Measurements from ENCODE around the gene HLA-DRB1. TPM values are rescaled to one million over a fixed set of nuclear protein-coding genes. Genes with fewer than 3 reads are reported as not detected.
A peak's percentile ranks its signal among the peaks of the same experiment; 100 is the strongest.
"Not testable (repeated sequence)": the region's sequence is repeated elsewhere in the genome, so short reads cannot be mapped to it uniquely, and the experiment has no call there.

Gene HLA-DRB1
- total RNA-seq, 2 experiments from 2014 or later = 51.4 to 55.9 TPM

- no peak for DNase-seq
- Mint-ChIP-seq H3K36me3 (ENCODE audit: low read depth) (no peaks in the 10 kb centered on the region), H3K4me1 (peaks cover 24% of the 10 kb centered on the region), H3K27ac (peak overlapping the region; percentile 59), H3K27me3 (peaks cover 4% of the 10 kb centered on the region), H3K4me3 (no peak overlapping the region), H3K9me3 (no peaks in the 10 kb centered on the region)
- ChIA-PET CTCF (no interaction called here), POLR2A (no interaction called here)
These were observed 17.8 kb upstream of the HLA-DRB1 start for GRCh38 chr6:32607263-32607987.

DNA sequence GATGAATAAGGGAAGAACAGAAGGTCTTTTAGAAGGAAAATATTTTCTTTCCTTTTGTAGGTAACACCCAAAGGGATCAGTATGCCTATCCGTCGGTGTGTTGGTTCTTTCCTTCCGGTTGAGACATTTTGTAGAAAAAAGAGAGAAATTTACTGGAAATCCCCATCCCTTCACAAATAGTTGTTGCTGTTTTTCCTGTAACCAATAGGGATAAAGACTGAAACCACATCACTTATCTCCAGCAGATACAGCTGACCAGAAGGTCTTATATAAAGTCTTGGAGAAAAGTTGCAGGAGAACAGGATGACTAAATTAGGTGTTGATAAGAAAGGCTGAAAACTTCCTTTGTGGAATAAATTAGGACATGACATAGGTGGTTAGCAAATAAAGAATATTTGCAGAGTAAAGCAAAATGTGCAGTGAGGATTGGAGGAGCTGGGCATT lies 14.8 kb upstream of the HLA-DRB1 start:
- POLR2A ChIA-PET = no interaction called here
- peaks cover 7% of the 10 kb centered on the region for H3K27me3 Mint-ChIP-seq
- H3K4me3 Mint-ChIP-seq = no peak overlapping the region

DNA sequence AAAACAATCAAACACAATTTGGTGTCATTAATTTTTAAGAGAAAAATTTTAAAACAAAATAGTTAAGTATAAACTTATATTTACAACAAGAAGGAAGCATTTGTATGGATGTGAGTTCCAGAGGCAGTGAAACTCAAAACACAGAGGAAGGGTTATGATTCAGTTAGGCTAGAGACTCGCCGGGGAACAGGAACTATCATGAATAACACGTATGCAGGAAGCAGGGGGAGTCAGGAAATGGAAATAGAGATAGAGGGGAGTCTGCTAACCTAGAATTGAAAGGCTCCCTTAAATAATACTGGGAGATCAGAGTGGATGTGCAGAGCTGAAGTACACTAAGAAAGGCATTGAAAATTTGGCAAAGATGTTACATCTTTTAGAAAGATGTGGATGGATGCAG lies 14.2 kb upstream of the HLA-DRB1 start:
- Mint-ChIP-seq H3K27me3 (peaks cover 8% of the 10 kb centered on the region), H3K36me3 (ENCODE audit: low read depth) (peaks cover 2% of the 10 kb centered on the region), H3K9me3 (peaks cover 7% of the 10 kb centered on the region), H3K27ac (peak overlapping the region; percentile 70), H3K4me1 (peaks cover 22% of the 10 kb centered on the region), H3K4me3 (no peak overlapping the region)
- ChIA-PET CTCF (no interaction called here), POLR2A (interaction anchor here (0.6 kb wide), 1 partner anchor 14 kb away, joined by 3 read pairs; the partner anchor contains the start of gene HLA-DRB1)
- no peak for DNase-seq

More for the DNA sequence above, 14.8 kb upstream of the HLA-DRB1 start:
- H3K9me3 Mint-ChIP-seq = peaks cover 4% of the 10 kb centered on the region
- CTCF ChIA-PET = no interaction called here
- H3K4me1 Mint-ChIP-seq = peaks cover 22% of the 10 kb centered on the region
- H3K27ac Mint-ChIP-seq = peak overlapping the region; percentile 70
- no peak for DNase-seq
- no peaks in the 10 kb centered on the region for H3K36me3 Mint-ChIP-seq (ENCODE audit: low read depth)

DNA sequence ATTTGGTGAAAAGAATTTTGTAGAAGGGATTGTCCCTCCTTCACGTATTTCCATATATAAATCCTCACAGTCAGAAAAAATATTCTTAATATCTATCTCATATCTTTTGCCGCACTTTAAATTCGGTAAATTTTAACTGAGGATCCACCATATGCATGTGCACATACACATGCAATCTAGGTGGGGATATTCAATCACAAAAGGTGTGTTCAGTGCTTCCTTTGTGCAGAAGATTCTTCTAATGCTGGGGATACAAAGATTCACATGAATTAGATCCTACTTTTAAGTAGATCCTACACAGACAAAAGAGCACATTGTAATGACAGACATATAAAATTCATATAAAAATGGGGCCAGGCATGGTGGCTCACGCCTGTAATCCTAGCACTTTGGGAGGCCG lies 13.6 kb upstream of the HLA-DRB1 start:
- POLR2A ChIA-PET = no interaction called here
- peaks cover 7% of the 10 kb centered on the region for H3K27me3 Mint-ChIP-seq
- H3K36me3 Mint-ChIP-seq (ENCODE audit: low read depth) = peaks cover 2% of the 10 kb centered on the region
- H3K4me1 Mint-ChIP-seq = peaks cover 21% of the 10 kb centered on the region
- no peak for DNase-seq
- H3K4me3 Mint-ChIP-seq = no peak overlapping the region
- H3K9me3 Mint-ChIP-seq = peaks cover 12% of the 10 kb centered on the region
- no peak overlapping the region for H3K27ac Mint-ChIP-seq
- CTCF ChIA-PET = interaction anchor here (1.2 kb wide), 1 partner anchor 13 kb away, joined by 3 read pairs; no protein-coding TSS in a partner anchor

- H3K36me3 Mint-ChIP-seq (ENCODE audit: low read depth) = peaks cover 2% of the 10 kb centered on the region
- DNase-seq = no peak
- no peak overlapping the region for H3K4me3 Mint-ChIP-seq
- POLR2A ChIA-PET = no interaction called here
- CTCF ChIA-PET = interaction anchor here (1.2 kb wide), 1 partner anchor 14 kb away, joined by 3 read pairs; no protein-coding TSS in a partner anchor
- peaks cover 7% of the 10 kb centered on the region for H3K27me3 Mint-ChIP-seq
- peaks cover 21% of the 10 kb centered on the region for H3K4me1 Mint-ChIP-seq
- peaks cover 12% of the 10 kb centered on the region for H3K9me3 Mint-ChIP-seq
- H3K27ac Mint-ChIP-seq = no peak overlapping the region
These were observed 12.7 kb upstream of the HLA-DRB1 start for GRCh38 chr6:32602383-32602782.

GRCh38 chr6:32597024-32597423 lies 7.4 kb upstream of the HLA-DRB1 start:
- peaks cover 2% of the 10 kb centered on the region for H3K36me3 Mint-ChIP-seq (ENCODE audit: low read depth)
- ChIA-PET CTCF (interaction anchor here (0.9 kb wide), 1 partner anchor 19 kb away, joined by 3 read pairs; no protein-coding TSS in a partner anchor), POLR2A (no interaction called here)
- no peak overlapping the region for H3K27ac Mint-ChIP-seq
- no peak overlapping the region for H3K4me3 Mint-ChIP-seq
- DNase-seq = no peak
- H3K9me3 Mint-ChIP-seq = peaks cover 12% of the 10 kb centered on the region
- H3K27me3 Mint-ChIP-seq = peaks cover 12% of the 10 kb centered on the region
- peaks cover 4% of the 10 kb centered on the region for H3K4me1 Mint-ChIP-seq

DNA sequence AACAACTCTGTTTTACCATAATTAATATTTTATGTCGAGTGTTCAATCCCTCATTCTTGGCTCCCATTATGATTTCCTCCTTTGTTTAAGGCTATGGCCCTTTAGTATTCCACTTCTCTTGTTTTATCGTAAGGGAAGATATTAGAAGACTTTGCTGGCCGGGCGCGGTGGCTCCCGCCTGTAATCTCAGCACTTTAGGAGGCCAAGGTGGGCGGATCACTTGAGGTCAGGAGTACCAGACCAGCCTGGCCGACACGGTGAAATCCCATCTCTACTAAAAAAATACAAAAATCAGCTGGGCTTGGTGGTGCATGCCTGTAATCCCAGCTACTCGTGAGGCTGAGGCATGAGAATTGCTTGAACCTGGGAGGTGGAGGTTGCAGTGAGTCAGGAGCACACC lies 1.1 kb upstream of the HLA-DRB1 start:
- Mint-ChIP-seq H3K4me1 (peaks cover 17% of the 10 kb centered on the region), H3K27me3 (peaks cover 20% of the 10 kb centered on the region)
- H3K4me3 Mint-ChIP-seq; H3K9me3 Mint-ChIP-seq; H3K36me3 Mint-ChIP-seq (ENCODE audit: low read depth); H3K27ac Mint-ChIP-seq; POLR2A ChIA-PET; CTCF ChIA-PET; DNase-seq: not testable (repeated sequence)

- H3K27ac Mint-ChIP-seq = no peak overlapping the region
- CTCF ChIA-PET = no interaction called here
- POLR2A ChIA-PET = no interaction called here
These were observed 1.5 kb downstream of the HLA-DRB1 start for GRCh38 chr6:32588156-32588555.

DNA sequence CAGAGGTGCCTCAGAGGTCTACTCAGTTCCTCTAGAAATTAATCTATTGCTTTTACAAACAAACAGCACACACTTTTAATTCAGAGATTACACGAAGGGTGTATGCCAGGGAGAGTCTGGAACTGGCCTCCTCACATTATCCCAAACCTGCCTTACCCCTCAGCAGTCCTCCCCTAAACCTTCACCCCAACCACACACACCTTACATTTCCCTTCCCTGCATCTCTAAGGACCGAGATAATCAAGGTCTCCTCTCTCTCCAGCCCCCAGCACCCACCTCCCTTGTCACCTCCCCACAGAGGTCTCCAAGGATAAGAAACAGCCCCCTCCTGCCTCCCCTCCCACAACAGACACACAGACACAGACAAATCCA lies 6.1 kb downstream of the HLA-DRB1 start:
- H3K4me1 Mint-ChIP-seq = peaks cover 36% of the 10 kb centered on the region
- peak overlapping the region; percentile 77 for H3K4me3 Mint-ChIP-seq
- H3K9me3 Mint-ChIP-seq = no peaks in the 10 kb centered on the region
- POLR2A ChIA-PET = no interaction called here
- peak overlapping the region; percentile 81 for H3K27ac Mint-ChIP-seq
- H3K27me3 Mint-ChIP-seq = peaks cover 12% of the 10 kb centered on the region
- CTCF ChIA-PET = no interaction called here
- DNase-seq = no peak
- H3K36me3 Mint-ChIP-seq (ENCODE audit: low read depth) = peaks cover 15% of the 10 kb centered on the region

More at GRCh38 chr6:32588156-32588555, 1.5 kb downstream of the HLA-DRB1 start:
- Mint-ChIP-seq H3K9me3 (no peaks in the 10 kb centered on the region), H3K27me3 (peaks cover 22% of the 10 kb centered on the region), H3K4me3 (peak overlapping the region; percentile 13), H3K4me1 (peaks cover 27% of the 10 kb centered on the region), H3K36me3 (ENCODE audit: low read depth) (peaks cover 6% of the 10 kb centered on the region)
- DNase-seq = no peak

- H3K36me3 Mint-ChIP-seq (ENCODE audit: low read depth) = peaks cover 14% of the 10 kb centered on the region
- no peak overlapping the region for H3K4me3 Mint-ChIP-seq
- DNase-seq = no peak
- H3K27ac Mint-ChIP-seq = no peak overlapping the region
- peaks cover 30% of the 10 kb centered on the region for H3K4me1 Mint-ChIP-seq
- ChIA-PET POLR2A (no interaction called here), CTCF (no interaction called here)
- H3K27me3 Mint-ChIP-seq = peaks cover 9% of the 10 kb centered on the region
- H3K9me3 Mint-ChIP-seq = no peaks in the 10 kb centered on the region
These were observed 8.1 kb downstream of the HLA-DRB1 start for GRCh38 chr6:32581315-32582095.

DNA sequence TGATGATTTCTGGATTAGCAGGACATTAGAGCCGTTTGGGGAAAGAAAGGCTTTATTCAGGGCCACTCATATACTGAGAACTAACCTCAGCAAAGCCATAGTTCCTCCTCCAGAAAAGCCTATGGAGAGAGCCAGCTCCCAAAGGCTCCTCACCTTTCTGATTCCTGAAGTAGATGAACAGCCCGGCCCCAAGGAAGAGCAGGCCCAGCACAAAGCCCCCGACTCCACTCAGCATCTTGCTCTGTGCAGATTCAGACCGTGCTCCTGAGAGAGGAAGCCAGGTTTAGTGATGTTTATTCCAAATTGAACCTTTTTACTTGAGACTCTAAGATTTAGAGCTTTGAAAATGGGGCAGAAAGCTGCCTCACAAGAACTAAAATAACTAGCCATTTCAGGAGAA lies 9.1 kb downstream of the HLA-DRB1 start:
- DNase-seq = no peak
- ChIA-PET POLR2A (no interaction called here), CTCF (no interaction called here)
- peaks cover 10% of the 10 kb centered on the region for H3K36me3 Mint-ChIP-seq (ENCODE audit: low read depth)
- no peak overlapping the region for H3K27ac Mint-ChIP-seq
- peaks cover 6% of the 10 kb centered on the region for H3K27me3 Mint-ChIP-seq
- H3K4me1 Mint-ChIP-seq = peaks cover 27% of the 10 kb centered on the region
- H3K4me3 Mint-ChIP-seq = no peak overlapping the region
- H3K9me3 Mint-ChIP-seq = no peaks in the 10 kb centered on the region

GRCh38 chr6:32578962-32579361 lies 10.7 kb downstream of the HLA-DRB1 start:
- Mint-ChIP-seq H3K4me3 (no peak overlapping the region), H3K4me1 (peaks cover 22% of the 10 kb centered on the region), H3K27me3 (peaks cover 7% of the 10 kb centered on the region), H3K9me3 (no peaks in the 10 kb centered on the region), H3K36me3 (ENCODE audit: low read depth) (peaks cover 10% of the 10 kb centered on the region), H3K27ac (no peak overlapping the region)
- CTCF ChIA-PET = interaction anchor here (0.9 kb wide), 1 partner anchor 95 kb away, joined by 3 read pairs; no protein-coding TSS in a partner anchor
- DNase-seq = no peak
- POLR2A ChIA-PET = no interaction called here

DNA sequence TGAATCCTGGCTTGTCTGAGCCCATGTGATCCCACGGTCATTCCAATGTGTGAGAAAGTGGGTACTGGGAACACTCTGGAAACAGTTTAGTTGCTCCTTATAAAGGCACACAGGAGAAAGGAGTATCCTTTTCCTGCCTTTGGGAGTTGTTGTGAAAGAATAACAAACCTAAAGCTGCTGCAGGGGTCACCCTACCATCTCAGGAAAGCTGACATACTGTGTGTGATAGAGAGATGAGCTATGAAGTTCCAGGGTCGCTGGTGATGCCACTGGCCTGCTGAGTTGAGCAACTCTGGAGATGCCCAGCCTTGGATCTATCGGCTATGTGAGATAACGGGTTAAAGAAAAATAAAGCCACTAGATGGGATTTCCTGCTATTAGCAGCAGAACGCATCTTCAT lies 12.2 kb downstream of the HLA-DRB1 start:
- H3K27ac Mint-ChIP-seq; H3K27me3 Mint-ChIP-seq; CTCF ChIA-PET; DNase-seq; POLR2A ChIA-PET; H3K4me3 Mint-ChIP-seq; H3K36me3 Mint-ChIP-seq (ENCODE audit: low read depth); H3K9me3 Mint-ChIP-seq: not testable (repeated sequence)
- peaks cover 16% of the 10 kb centered on the region for H3K4me1 Mint-ChIP-seq
